A549 (cell line): ENCODE results near the gene RAPGEF5. TPM values are rescaled to one million over a fixed set of nuclear protein-coding genes. Genes with fewer than 3 reads are reported as not detected.

Source experiments
- ATAC-seq, 2 experiments: fragments of 200-7000 bp in 1 of 2; fragments of >200 bp in 1 of 2; cut with Nextera tagmentation in 1 of 2; cut with Tn5 transposase in 1 of 2; 3 replicates each; pipeline versions ENCODE4 v1.8.0 to v1.9.1; 2018 to 2020; ENCODE audit warnings: mild to moderate bottlenecking in 1 of 2, moderate library complexity in 1 of 2
- CTCF ChIA-PET: fragments of 300-600 bp; sonication (Branson Sonifier 250); formaldehyde crosslinking; extraction: SDS; loops from one replicate; lab custom pipeline; 2021; ENCODE audit warnings: antibody characterized with exemption, inconsistent platforms; lab: Yijun Ruan, JAX
- POLR2A ChIA-PET: fragments of 350-600 bp; formaldehyde crosslinking; extraction: SDS; loops from one replicate; lab custom pipeline; 2021; ENCODE audit warnings: antibody characterized with exemption, inconsistent platforms; lab: Yijun Ruan, JAX
- DNase-seq, 2 experiments: peaks; one replicate each; pipeline versions ENCODE4 v3.0.0 to v3.0.0-alpha.2; 2011 to 2016; ENCODE audit warnings: low read depth in 1 of 2, low spot score in 1 of 2
- FAIRE-seq: peaks from 2 replicates; lab custom pipeline; 2011; peaks lifted over from hg19 to GRCh38; lab: Jason Lieb, UNC
- H3K27ac ChIP-seq, 2 experiments: fragments of >200 bp; sonication (Bioruptor Twin); formaldehyde crosslinking; 3 replicates each; pipeline ENCODE4 v1.5.1; 2016 to 2017
- H3K4me1 ChIP-seq: fragments of >200 bp; sonication (Bioruptor Twin); formaldehyde crosslinking; 3 replicates; pipeline ENCODE4 v1.6.1; 2016
- H3K4me2 ChIP-seq: fragments of >200 bp; sonication (Bioruptor Twin); formaldehyde crosslinking; 3 replicates; pipeline ENCODE4 v1.6.1; 2016
- H3K4me3 ChIP-seq: fragments of >200 bp; sonication (Bioruptor Twin); formaldehyde crosslinking; 3 replicates; pipeline ENCODE4 v1.5.1; 2016
- H3K9me3 ChIP-seq: fragments of >200 bp; sonication (Bioruptor Twin); formaldehyde crosslinking; 3 replicates; pipeline ENCODE4 v1.6.1; 2016
- ATOH8 ChIP-seq: fragments of 250-450 bp; sonication (Bioruptor Pico); IDR thresholded peaks from 2 replicates; pipeline ENCODE4 v1.5.0; 2020; ENCODE audit warnings: low read depth, mild to moderate bottlenecking, moderate library complexity
- BCL3 ChIP-seq: fragments of >200 bp; sonication (Bioruptor Twin); formaldehyde crosslinking; IDR thresholded peaks from 3 replicates; pipeline ENCODE4 v1.6.1; 2016
- CBX2 ChIP-seq: fragments of 200-600 bp; sonication (generic); IDR thresholded peaks from 2 replicates; pipeline ENCODE4 v1.6.1; 2016; ENCODE audit warnings: low read depth, mild to moderate bottlenecking, borderline replicate concordance
- CBX8 ChIP-seq: fragments of 200-600 bp; sonication (generic); IDR thresholded peaks from 2 replicates; pipeline ENCODE4 v1.6.1; 2016
- CEBPB ChIP-seq, 2 experiments: fragments of >200 bp in 1 of 2; sonication (Bioruptor Twin) in 1 of 2; formaldehyde crosslinking in 1 of 2; IDR thresholded peaks; 2 replicates each; pipeline ENCODE4 v1.6.1; 2012 to 2016
- CHD2 ChIP-seq: fragments of 150-350 bp; IDR thresholded peaks from 2 replicates; pipeline ENCODE4 v1.6.1; 2014; ENCODE audit warnings: low read length; ENCODE audit not compliant: partially characterized antibody
- EHF ChIP-seq: fragments of 250-450 bp; sonication (Bioruptor Pico); IDR thresholded peaks from 2 replicates; pipeline ENCODE4 v1.5.0; 2020; ENCODE audit warnings: mild to moderate bottlenecking
- EHMT2 ChIP-seq: fragments of 200-600 bp; sonication (generic); IDR thresholded peaks from 2 replicates; pipeline ENCODE4 v1.6.1; 2016; ENCODE audit warnings: antibody characterized with exemption, low read depth, mild to moderate bottlenecking, moderate library complexity
- ESRRA ChIP-seq: fragments of 150-350 bp; IDR thresholded peaks from 2 replicates; pipeline ENCODE4 v1.6.1; 2014; ENCODE audit warnings: mild to moderate bottlenecking, low read length, borderline replicate concordance
- HOXB5 ChIP-seq: fragments of 250-450 bp; sonication (Bioruptor Pico); IDR thresholded peaks from 2 replicates; pipeline ENCODE4 v1.5.0; 2020; ENCODE audit warnings: mild to moderate bottlenecking, moderate library complexity
- MAFK ChIP-seq: fragments of 450-650 bp; IDR thresholded peaks from 2 replicates; pipeline ENCODE4 v1.6.1; 2014; ENCODE audit not compliant: partially characterized antibody
- MAX ChIP-seq: IDR thresholded peaks from 2 replicates; pipeline ENCODE4 v1.6.1; 2012
- MYC ChIP-seq: IDR thresholded peaks from 2 replicates; pipeline ENCODE4 v1.6.1; 2012; ENCODE audit warnings: mild to moderate bottlenecking, inconsistent platforms, low read length, improper control_type of control experiment, borderline replicate concordance
- NPAS2 ChIP-seq: fragments of 250-450 bp; sonication (Bioruptor Pico); IDR thresholded peaks from 2 replicates; pipeline ENCODE4 v1.8.0; 2022; ENCODE audit warnings: mild to moderate bottlenecking, moderate library complexity, borderline replicate concordance
- POLR2A ChIP-seq: IDR thresholded peaks from 2 replicates; pipeline ENCODE4 v1.6.1; 2012; ENCODE audit warnings: mild to moderate bottlenecking, low read length
- RCOR1 ChIP-seq: fragments of 150-350 bp; IDR thresholded peaks from 2 replicates; pipeline ENCODE4 v1.6.1; 2014; ENCODE audit warnings: antibody characterized with exemption, low read length, low read depth
- TP53 ChIP-seq: fragments of 250-450 bp; sonication (Bioruptor Pico); IDR thresholded peaks from 2 replicates; pipeline ENCODE4 v1.5.0; 2021; ENCODE audit warnings: mild to moderate bottlenecking, moderate library complexity
- WGBS: methylation state at CpG from one replicate; pipeline ENCODE4 v1.1.6; 2017; ENCODE audit errors: missing lambda C conversion rate; 5-methylcytosine and 5-hydroxymethylcytosine counted together
- polyA plus RNA-seq, 4 experiments: library from polyadenylated mRNA; depleted of rRNA in 3 of 4; stranded (reverse); fragments of >200 nt; fragmentation: RNase III in 1 of 4; extraction: RNeasy Plus Mini Kit Qiagen cat#74134 plus additional on column Dnase treatment in 1 of 4; gene quantifications; 2 replicates in 3 of 4; 3 replicates in 1 of 4; pipeline ENCODE4 v1.2.3, GENCODE V29; 2011 to 2017
- TF ChIP-seq, protein P1 (sequence below): fragments of 250-450 bp; sonication (Bioruptor Pico); IDR thresholded peaks from 2 replicates; pipeline ENCODE4 v1.5.0; 2021; ENCODE audit warnings: mild to moderate bottlenecking, moderate library complexity, borderline replicate concordance
- TF ChIP-seq, protein P2 (sequence below): fragments of 450-650 bp; IDR thresholded peaks from 2 replicates; pipeline ENCODE4 v1.6.1; 2014; ENCODE audit warnings: antibody characterized with exemption

The RAPGEF5 gene
- polyA plus RNA-seq, 2 of the 4 experiments (the other 2 are of a cell fraction) = 0.03 to 0.14 TPM

- H3K4me1 ChIP-seq = no peaks in the 10 kb centered on the region
- no peaks in the 10 kb centered on the region for H3K9me3 ChIP-seq
- H3K27ac ChIP-seq = no peak overlapping the region
- no peak overlapping the region for H3K4me3 ChIP-seq
- POLR2A ChIA-PET = no interaction called here
- H3K4me2 ChIP-seq = no peak overlapping the region
- FAIRE-seq = no peak
- no peak for TF ChIP-seq POLR2A
- TF ChIP-seq, all 56 proteins: peak for 0
- DNase-seq (no peak), ATAC-seq (no peak)
- CTCF ChIA-PET = interaction anchor here (0.7 to 0.9 kb wide), 2 partner anchors 15 to 191 kb away, joined by 3 read pairs; no protein-coding TSS in a partner anchor
- 34% methylated on average over 4 of the region's 4 CpGs for WGBS
These were observed 56.1 kb downstream of the RAPGEF5 start for GRCh38 chr7:22300839-22301238.

GRCh38 chr7:22296916-22297315, 60.0 kb downstream of the RAPGEF5 start:
- FAIRE-seq = no peak
- no peaks in the 10 kb centered on the region for H3K4me1 ChIP-seq
- ATAC-seq = no peak
- ChIA-PET CTCF (no interaction called here), POLR2A (no interaction called here)
- no peaks in the 10 kb centered on the region for H3K9me3 ChIP-seq
- H3K4me2 ChIP-seq = no peak overlapping the region
- H3K4me3 ChIP-seq = no peak overlapping the region
- TF ChIP-seq MAFK = peak; percentile 10
- TF ChIP-seq, protein P1, sequence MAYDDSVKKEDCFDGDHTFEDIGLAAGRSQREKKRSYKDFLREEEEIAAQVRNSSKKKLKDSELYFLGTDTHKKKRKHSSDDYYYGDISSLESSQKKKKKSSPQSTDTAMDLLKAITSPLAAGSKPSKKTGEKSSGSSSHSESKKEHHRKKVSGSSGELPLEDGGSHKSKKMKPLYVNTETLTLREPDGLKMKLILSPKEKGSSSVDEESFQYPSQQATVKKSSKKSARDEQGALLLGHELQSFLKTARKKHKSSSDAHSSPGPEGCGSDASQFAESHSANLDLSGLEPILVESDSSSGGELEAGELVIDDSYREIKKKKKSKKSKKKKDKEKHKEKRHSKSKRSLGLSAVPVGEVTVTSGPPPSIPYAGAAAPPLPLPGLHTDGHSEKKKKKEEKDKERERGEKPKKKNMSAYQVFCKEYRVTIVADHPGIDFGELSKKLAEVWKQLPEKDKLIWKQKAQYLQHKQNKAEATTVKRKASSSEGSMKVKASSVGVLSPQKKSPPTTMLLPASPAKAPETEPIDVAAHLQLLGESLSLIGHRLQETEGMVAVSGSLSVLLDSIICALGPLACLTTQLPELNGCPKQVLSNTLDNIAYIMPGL = no peak
- H3K27ac ChIP-seq = no peak overlapping the region
- DNase-seq = no peak

GRCh38 chr7:22296265-22296566, 60.7 kb downstream of the RAPGEF5 start:
- no peaks in the 10 kb centered on the region for H3K4me1 ChIP-seq
- FAIRE-seq (no peak), DNase-seq (no peak), ATAC-seq (no peak)
- TF ChIP-seq, protein P1 = no peak
- TF ChIP-seq EHF (CRISPR knock-in tag) (no peak), MAX (no peak), CBX8 (no peak), EHMT2 (no peak), TP53 (CRISPR knock-in tag) (no peak), RCOR1 (no peak), MYC (no peak)
- ChIA-PET CTCF (interaction anchor here (1.0 kb wide), 1 partner anchor 183 kb away, joined by 3 read pairs; no protein-coding TSS in a partner anchor), POLR2A (no interaction called here)
- H3K9me3 ChIP-seq = no peaks in the 10 kb centered on the region
- H3K4me2 ChIP-seq = no peak overlapping the region
- WGBS = 6% methylated on average over 1 of the region's 1 CpG
- H3K27ac ChIP-seq = no peak overlapping the region
- no peak overlapping the region for H3K4me3 ChIP-seq

DNA sequence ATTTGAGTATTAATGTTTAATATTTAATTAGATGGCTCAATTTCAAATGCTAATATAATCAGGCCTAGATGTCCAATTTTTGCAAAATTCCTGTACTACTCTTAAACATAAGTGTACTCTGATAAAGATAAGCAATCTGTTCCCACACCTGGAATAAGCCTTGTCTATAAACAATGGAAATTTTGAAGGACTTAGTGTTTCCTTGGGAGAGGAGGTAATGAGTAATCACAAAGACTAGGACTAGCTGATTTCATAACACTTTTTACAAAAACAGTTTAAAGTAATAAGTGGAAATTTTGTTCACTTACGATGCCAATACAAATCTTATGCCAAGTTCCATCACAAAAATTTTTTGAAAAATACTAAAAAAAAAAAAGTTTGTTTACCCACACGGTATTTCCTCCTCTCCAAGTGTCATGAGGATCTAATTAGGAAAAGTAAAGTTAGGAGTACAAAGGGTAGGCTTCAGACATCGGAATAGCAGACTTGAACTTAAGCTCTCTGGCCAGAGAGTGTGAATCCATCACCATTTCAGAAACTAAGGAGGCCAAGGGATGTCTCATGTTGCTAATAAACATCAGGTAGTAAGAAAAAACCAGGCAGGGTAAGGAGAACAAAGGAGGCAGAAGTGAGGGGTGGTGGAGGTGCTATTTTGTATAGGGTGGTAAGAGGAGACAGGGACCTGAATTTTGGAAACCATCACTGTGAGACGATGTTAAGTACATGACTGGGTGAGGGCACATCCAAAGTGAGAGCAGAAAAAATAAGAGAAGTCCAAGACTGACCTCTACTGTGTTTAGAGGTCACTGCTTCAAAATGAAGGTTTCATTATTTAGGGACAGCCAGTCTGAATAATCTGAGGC, 61.3 kb downstream of the RAPGEF5 start:
- no peak for TF ChIP-seq MAFK
- TF ChIP-seq BCL3 = no peak
- TF ChIP-seq NPAS2 (CRISPR knock-in tag) = no peak
- no peak for TF ChIP-seq TP53 (CRISPR knock-in tag)
- no peak for TF ChIP-seq RCOR1
- no peak for TF ChIP-seq ATOH8 (CRISPR knock-in tag)
- no peak for TF ChIP-seq CEBPB (IDR thresholded peaks at IDR 0.05)
- no peak for TF ChIP-seq ESRRA
- no peak for TF ChIP-seq HOXB5
- no peak for TF ChIP-seq CBX2
- TF ChIP-seq, protein P2, sequence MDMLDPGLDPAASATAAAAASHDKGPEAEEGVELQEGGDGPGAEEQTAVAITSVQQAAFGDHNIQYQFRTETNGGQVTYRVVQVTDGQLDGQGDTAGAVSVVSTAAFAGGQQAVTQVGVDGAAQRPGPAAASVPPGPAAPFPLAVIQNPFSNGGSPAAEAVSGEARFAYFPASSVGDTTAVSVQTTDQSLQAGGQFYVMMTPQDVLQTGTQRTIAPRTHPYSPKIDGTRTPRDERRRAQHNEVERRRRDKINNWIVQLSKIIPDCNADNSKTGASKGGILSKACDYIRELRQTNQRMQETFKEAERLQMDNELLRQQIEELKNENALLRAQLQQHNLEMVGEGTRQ = no peak
- TF ChIP-seq CHD2 = no peak
- WGBS = 10% methylated on average over 4 of the region's 4 CpGs
- Histone ChIP-seq H3K9me3 (no peaks in the 10 kb centered on the region), H3K4me2 (no peak overlapping the region), H3K4me1 (no peaks in the 10 kb centered on the region), H3K4me3 (no peak overlapping the region), H3K27ac (no peak overlapping the region)
- FAIRE-seq (no peak), DNase-seq (no peak), ATAC-seq (no peak)
- ChIA-PET CTCF (interaction anchor here (1.0 kb wide), 1 partner anchor 183 kb away, joined by 3 read pairs; no protein-coding TSS in a partner anchor), POLR2A (no interaction called here)
